Fibroblast of lung (primary cell): ENCODE results near the gene APLF. TPM values are rescaled to one million over a fixed set of nuclear protein-coding genes. Genes with fewer than 3 reads are reported as not detected.

ENCODE experiments used
- DNase-seq, 2 donors: peaks; one replicate each; pipeline versions ENCODE4 v3.0.0 to v3.0.0-alpha.2; 2010; ENCODE audit warnings: low read depth in 2 of 2
- H2AFZ ChIP-seq: 2 replicates; pipeline ENCODE4 v1.5.1; 2012; ENCODE audit warnings: low read length, control low read depth, inconsistent platforms
- H3K27ac ChIP-seq: 2 replicates; pipeline ENCODE4 v1.5.1; 2011; ENCODE audit warnings: low read length, control low read depth; ENCODE audit not compliant: insufficient read depth
- H3K27me3 ChIP-seq: 2 replicates; pipeline ENCODE4 v1.5.1; 2011; ENCODE audit warnings: mild to moderate bottlenecking, low read length; ENCODE audit not compliant: control insufficient read depth, insufficient read depth
- H3K36me3 ChIP-seq: 2 replicates; pipeline ENCODE4 v1.5.1; 2011; ENCODE audit warnings: low read length; ENCODE audit not compliant: control insufficient read depth, insufficient read depth
- H3K4me1 ChIP-seq: 2 replicates; pipeline ENCODE4 v1.5.1; 2011; ENCODE audit warnings: low read length; ENCODE audit not compliant: control insufficient read depth, insufficient read depth; ENCODE audit errors: extremely low read depth
- H3K4me2 ChIP-seq: 2 replicates; pipeline ENCODE4 v1.5.1; 2011; ENCODE audit warnings: low read length, control low read depth; ENCODE audit not compliant: insufficient read depth; ENCODE audit errors: extremely low read depth
- H3K4me3 ChIP-seq, 4 experiments: fragments of 200-600 bp in 1 of 4; sonication (generic) in 1 of 4; replicated peaks in 1 of 4; 2 replicates each; pipeline ENCODE4 v1.5.1; 2011 to 2016; ENCODE audit warnings: low read length in 4 of 4, low read depth in 3 of 4, mild to moderate bottlenecking in 3 of 4, control low read depth in 2 of 4, inconsistent platforms in 1 of 4, mixed read lengths in 1 of 4; ENCODE audit not compliant: insufficient read depth in 1 of 4; ENCODE audit errors: control extremely low read depth in 1 of 4
- H3K79me2 ChIP-seq: 2 replicates; pipeline ENCODE4 v1.5.1; 2012; ENCODE audit warnings: mild to moderate bottlenecking, low read length, inconsistent platforms; ENCODE audit not compliant: control insufficient read depth, insufficient read depth
- H3K9ac ChIP-seq: 2 replicates; pipeline ENCODE4 v1.5.1; 2011; ENCODE audit warnings: mild to moderate bottlenecking, low read length, control low read depth; ENCODE audit not compliant: insufficient read depth
- H3K9me3 ChIP-seq: 2 replicates; pipeline ENCODE4 v1.5.1; 2012; ENCODE audit warnings: low read depth, low read length; ENCODE audit not compliant: control insufficient read depth, insufficient read depth
- H4K20me1 ChIP-seq: 2 replicates; pipeline ENCODE4 v1.5.1; 2011; ENCODE audit warnings: low read length; ENCODE audit not compliant: control insufficient read depth, insufficient read depth; ENCODE audit errors: extremely low read depth
- EZH2 ChIP-seq: IDR thresholded peaks from 2 replicates; pipeline ENCODE4 v1.5.1; 2012; ENCODE audit warnings: low read length, control low read depth, mild to moderate bottlenecking; ENCODE audit errors: missing control alignments
- polyA plus RNA-seq, 2 donors: library from polyadenylated mRNA; depleted of rRNA in 1 of 2; stranded (reverse) in 1 of 2; unstranded in 1 of 2; fragments of >200 nt; gene quantifications; 2 replicates each; pipeline ENCODE4 v1.2.1, GENCODE V29; 2011 to 2012; ENCODE audit warnings: missing spikeins in 1 of 2
- total RNA-seq: library from RNA; depleted of rRNA; stranded (reverse); fragments of >200 nt; gene quantifications from 2 replicates; pipeline ENCODE4 v1.2.1, GENCODE V29; 2014
- TF ChIP-seq, protein P1 (sequence below), 2 donors: IDR thresholded peaks in 1 of 2; conservative IDR thresholded peaks in 1 of 2; 1 replicate in 1 of 2; 2 replicates in 1 of 2; pipeline ENCODE4 v1.5.1; 2011 to 2012; ENCODE audit warnings: low read length in 2 of 2, control low read depth in 1 of 2, inconsistent platforms in 1 of 2, low read depth in 1 of 2, mild to moderate bottlenecking in 1 of 2

The APLF gene
- total and polyA plus RNA-seq, 2 donors (not counting 1 experiment from before 2014, with no cell fraction given) = 1.6 to 9.4 TPM

DNA sequence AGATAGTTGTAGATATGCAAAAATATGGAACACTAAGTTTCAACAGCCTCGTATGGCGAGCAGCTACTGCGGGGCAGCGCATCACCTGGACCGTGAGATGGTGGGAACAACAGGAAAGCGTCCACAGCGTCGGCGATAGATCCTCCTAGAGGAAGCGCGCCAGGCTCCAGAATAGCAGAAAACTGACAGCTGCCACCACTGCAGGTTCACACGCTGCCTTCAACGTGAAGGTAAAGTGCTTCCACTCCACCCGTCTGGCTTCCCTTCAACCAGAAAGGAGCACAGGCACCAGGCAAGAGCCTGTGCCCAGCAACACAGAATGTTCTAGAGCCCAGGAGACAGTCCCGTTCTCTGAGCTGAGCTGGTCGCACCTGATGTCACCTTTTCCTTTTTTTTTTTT lies 20.3 kb upstream of the APLF start:
- Histone ChIP-seq H3K27me3 (peaks cover 3% of the 10 kb centered on the region), H3K9me3 (no peaks in the 10 kb centered on the region), H3K9ac (no peak overlapping the region), H4K20me1 (no peaks in the 10 kb centered on the region), H3K36me3 (no peaks in the 10 kb centered on the region), H3K4me2 (no peak overlapping the region), H3K27ac (no peak overlapping the region), H3K4me1 (no peaks in the 10 kb centered on the region), H3K4me3 (no peak overlapping the region), H3K79me2 (no peaks in the 10 kb centered on the region), H2AFZ (no peak overlapping the region)
- TF ChIP-seq EZH2 = no peak
- TF ChIP-seq, protein P1, sequence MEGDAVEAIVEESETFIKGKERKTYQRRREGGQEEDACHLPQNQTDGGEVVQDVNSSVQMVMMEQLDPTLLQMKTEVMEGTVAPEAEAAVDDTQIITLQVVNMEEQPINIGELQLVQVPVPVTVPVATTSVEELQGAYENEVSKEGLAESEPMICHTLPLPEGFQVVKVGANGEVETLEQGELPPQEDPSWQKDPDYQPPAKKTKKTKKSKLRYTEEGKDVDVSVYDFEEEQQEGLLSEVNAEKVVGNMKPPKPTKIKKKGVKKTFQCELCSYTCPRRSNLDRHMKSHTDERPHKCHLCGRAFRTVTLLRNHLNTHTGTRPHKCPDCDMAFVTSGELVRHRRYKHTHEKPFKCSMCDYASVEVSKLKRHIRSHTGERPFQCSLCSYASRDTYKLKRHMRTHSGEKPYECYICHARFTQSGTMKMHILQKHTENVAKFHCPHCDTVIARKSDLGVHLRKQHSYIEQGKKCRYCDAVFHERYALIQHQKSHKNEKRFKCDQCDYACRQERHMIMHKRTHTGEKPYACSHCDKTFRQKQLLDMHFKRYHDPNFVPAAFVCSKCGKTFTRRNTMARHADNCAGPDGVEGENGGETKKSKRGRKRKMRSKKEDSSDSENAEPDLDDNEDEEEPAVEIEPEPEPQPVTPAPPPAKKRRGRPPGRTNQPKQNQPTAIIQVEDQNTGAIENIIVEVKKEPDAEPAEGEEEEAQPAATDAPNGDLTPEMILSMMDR (conservative IDR thresholded peaks at IDR 0.05 in 1 of 2, IDR thresholded peaks at IDR 0.05 in 1 of 2; ENCODE audit: low read depth in 1 of 2, low read length in 2 of 2) = no peak
- no peak for DNase-seq

DNA sequence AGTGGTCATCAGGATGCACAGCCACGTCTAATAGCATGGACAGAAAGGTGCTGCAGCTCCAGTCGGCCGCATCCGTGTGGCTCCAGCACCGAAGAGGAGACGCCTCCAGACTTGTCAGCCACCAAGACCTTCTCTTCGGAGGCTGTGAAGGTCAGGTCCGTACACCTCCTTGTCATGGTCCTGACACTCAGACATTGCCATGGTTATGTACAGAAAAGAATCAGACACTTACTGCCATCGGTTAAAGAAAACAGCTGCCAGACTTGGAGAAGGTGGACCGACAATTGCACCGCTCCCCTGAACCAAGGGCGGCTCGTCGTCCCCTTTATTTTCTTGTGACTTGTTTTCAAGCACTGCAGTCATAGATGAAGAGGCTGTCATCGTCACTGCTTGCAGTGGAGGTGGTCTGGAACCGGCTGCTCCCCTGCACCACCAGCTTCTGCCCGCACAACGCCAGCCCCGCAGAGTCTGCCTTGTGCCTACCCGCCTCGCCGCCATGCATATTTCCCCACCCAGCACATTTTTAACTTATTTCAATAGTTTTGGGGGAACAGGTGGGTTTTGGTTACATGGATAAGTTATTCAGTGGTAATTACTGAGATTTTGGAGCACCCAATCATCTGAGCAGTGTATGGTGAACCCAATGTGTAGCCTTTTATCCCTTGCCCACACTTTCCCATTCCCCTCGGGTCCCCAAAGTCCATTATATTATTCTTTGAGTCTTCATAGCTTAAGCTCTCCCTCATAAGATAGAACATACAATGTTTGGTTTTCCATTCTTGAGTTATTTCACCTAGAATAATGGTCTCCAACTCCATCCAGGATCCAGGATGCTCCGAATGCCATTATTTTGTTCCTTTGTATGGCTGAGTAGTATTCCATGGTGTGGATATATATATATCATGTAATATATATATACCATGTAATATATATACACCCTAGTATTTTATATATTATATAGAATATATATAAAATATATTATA lies 18.4 kb upstream of the APLF start:
- Histone ChIP-seq H3K27me3 (peaks cover 3% of the 10 kb centered on the region), H3K9me3 (no peaks in the 10 kb centered on the region), H3K36me3 (no peaks in the 10 kb centered on the region), H3K27ac (no peak overlapping the region), H3K4me2 (no peak overlapping the region), H2AFZ (no peak overlapping the region), H3K79me2 (no peaks in the 10 kb centered on the region), H4K20me1 (no peaks in the 10 kb centered on the region), H3K4me1 (no peaks in the 10 kb centered on the region), H3K4me3 (no peak overlapping the region), H3K9ac (no peak overlapping the region)
- DNase-seq = no peak
- TF ChIP-seq EZH2 = no peak
- TF ChIP-seq, protein P1 (conservative IDR thresholded peaks at IDR 0.05 in 1 of 2, IDR thresholded peaks at IDR 0.05 in 1 of 2; ENCODE audit: low read depth in 1 of 2, low read length in 2 of 2) = no peak

DNA sequence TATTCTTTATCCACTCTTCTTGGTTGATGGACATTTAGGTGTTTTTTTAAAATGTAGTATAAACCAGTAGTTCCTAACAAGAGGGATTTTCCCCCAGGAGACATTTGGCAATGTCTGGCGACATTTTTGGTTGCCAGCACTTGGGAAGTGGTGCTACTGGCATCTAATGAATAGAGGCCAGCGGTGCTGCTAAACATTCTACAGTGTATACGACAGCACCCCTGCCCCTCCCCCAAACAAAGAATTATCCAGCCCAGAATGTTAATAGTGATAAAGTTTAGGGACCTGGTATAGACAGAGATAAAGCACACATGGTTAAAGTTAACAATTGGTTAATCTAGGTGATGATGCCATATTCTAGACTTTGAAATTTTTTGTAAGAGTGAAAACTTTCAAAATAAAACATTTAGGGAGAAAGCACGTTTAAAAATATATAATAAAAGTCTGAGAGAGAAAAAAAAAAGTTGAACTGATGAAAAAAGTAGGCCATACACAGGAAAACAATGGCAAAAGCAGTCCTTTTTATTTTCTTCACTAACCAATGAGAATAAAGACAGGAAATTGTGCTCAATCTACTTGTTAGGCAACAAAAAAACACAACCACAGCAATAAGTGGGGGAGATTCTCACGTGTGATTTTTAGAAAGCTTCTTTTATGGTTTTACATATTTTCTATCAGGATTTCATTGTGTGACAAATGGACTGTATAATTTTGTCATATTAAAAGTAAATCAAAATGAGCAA lies 15.1 kb upstream of the APLF start:
- no peaks in the 10 kb centered on the region for H3K4me1 ChIP-seq
- H3K36me3 ChIP-seq = no peaks in the 10 kb centered on the region
- no peak overlapping the region for H2AFZ ChIP-seq
- no peak overlapping the region for H3K9ac ChIP-seq
- no peaks in the 10 kb centered on the region for H4K20me1 ChIP-seq
- H3K27ac ChIP-seq = no peak overlapping the region
- DNase-seq = no peak
- H3K27me3 ChIP-seq = no peaks in the 10 kb centered on the region
- H3K4me2 ChIP-seq = no peak overlapping the region
- no peaks in the 10 kb centered on the region for H3K79me2 ChIP-seq
- H3K4me3 ChIP-seq = no peak overlapping the region
- no peaks in the 10 kb centered on the region for H3K9me3 ChIP-seq
- TF ChIP-seq, protein P1 (conservative IDR thresholded peaks at IDR 0.05 in 1 of 2, IDR thresholded peaks at IDR 0.05 in 1 of 2; ENCODE audit: low read depth in 1 of 2, low read length in 2 of 2) = no peak
- no peak for TF ChIP-seq EZH2
